Measurements from ENCODE around the gene SLC7A6OS. TPM values are rescaled to one million over a fixed set of nuclear protein-coding genes. Genes with fewer than 3 reads are reported as not detected.

The SLC7A6OS gene
- total and polyA plus RNA-seq, 5 experiments from 2014 or later, result 18.8 to 52.0 (median 27.5) TPM

- no peak for ATAC-seq
- Mint-ChIP-seq H3K27ac (no peak overlapping the region), H3K4me1 (peaks cover 20 to 36% (median 26%) of the 10 kb centered on the region in 4 donors), H3K4me3 (no peak overlapping the region), H3K9me3 (no peaks in the 10 kb centered on the region), H3K27me3 (no peaks in the 10 kb centered on the region), H3K36me3 (peaks cover 7 to 86% (median 26%) of the 10 kb centered on the region in 3 donors)
- POLR2A ChIA-PET, result no interaction called here
- DNase-seq, result peak in 1 of 10 donors; percentile 57
Measured at GRCh38 chr16:68351991-68352431, 41.3 kb upstream of the SLC7A6OS start.

DNA sequence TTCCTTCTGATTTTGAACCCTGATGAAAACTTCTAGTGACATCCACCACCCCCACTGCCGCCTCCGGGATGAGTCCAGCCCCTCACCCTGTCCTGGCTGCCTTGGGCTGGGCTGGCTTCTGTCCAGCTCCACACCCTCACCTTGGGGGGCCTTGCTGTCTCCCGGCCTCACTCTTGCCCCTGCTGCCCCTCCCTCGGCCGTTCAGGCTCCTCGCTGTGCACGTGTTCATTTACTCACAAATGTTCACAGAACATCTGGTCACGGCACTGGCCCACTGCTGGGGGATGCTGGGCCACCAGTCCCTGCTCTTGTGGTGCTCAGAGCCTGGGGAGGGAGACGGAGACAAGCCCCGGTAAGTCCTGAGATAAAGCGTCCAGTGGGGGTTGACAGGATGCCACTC lies 40.7 kb upstream of the SLC7A6OS start:
- Mint-ChIP-seq H3K4me3 (no peak overlapping the region), H3K9me3 (no peaks in the 10 kb centered on the region)
- POLR2A ChIA-PET, result no interaction called here

DNA sequence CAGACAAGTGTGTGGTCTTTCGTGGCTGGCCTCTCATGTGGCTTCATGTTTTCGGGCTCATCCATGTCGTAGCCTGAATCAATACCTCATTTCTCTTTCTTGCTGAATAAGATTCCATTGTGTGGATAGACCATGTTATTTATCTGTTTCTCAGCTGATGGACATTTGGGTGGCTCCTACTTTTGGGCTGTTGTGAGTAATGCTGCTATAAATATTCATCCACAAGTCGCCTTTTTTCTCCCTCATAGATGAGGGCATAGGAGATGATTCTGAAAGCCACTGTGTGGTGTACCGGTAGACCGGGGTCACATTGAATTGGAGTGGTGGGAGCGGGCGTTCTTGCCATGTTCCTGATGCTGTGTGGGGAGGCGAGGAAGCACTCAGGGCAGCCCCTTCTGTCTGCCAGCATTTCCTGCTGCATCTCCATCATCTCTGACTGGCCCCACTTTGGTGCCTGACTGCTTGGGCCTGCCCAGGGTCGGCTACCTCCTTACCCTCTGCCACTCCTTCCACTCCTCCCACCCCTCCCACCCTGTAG lies 40.1 kb upstream of the SLC7A6OS start:
- DNase-seq (no peak), ATAC-seq (no peak)
- H3K4me1 Mint-ChIP-seq, result peaks cover 17 to 31% (median 21%) of the 10 kb centered on the region in 4 donors
- H3K27ac Mint-ChIP-seq, result no peak overlapping the region
- H3K27me3 Mint-ChIP-seq, result no peaks in the 10 kb centered on the region
- POLR2A ChIA-PET, result no interaction called here
- no peak overlapping the region for H3K4me3 Mint-ChIP-seq
- H3K36me3 Mint-ChIP-seq, result peaks cover 7 to 90% (median 32%) of the 10 kb centered on the region in 3 donors
- no peaks in the 10 kb centered on the region for H3K9me3 Mint-ChIP-seq

More for the DNA sequence above, 40.7 kb upstream of the SLC7A6OS start:
- DNase-seq (peak in 1 of 10 donors; percentile 23), ATAC-seq (no peak)
- Mint-ChIP-seq H3K4me1 (peaks cover 22 to 36% (median 24%) of the 10 kb centered on the region in 4 donors), H3K27me3 (no peaks in the 10 kb centered on the region), H3K27ac (peak overlapping the region in 1 of 10 donors; percentile 34), H3K36me3 (peaks cover 7 to 87% (median 32%) of the 10 kb centered on the region in 3 donors)

DNA sequence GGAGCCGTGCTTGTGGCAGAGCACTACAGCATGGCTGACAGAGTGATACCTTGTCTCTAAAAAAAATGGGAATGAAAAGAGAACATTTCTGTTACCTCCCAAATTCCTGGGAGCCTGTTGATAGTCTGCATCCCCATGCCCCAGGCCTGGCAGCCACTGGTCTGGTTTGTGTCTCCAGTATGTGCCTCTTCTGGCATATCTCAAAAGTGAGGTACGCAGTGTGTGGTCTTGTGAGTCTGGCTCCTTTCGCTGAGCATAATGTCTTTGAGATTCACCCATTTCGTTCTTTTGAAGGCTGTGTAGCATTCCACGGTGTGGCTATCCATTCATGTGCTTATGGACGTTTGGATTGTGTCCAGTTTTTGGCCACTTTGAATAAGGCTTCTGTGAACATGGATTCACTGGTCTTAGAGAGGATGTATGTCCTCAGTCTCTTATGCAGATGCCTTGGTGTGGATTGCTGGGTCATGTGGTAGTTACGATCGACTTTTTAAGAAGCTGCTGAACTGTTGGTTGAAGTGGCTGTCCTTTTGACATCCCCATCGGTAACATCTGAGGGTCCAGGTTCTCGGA lies 39.2 kb upstream of the SLC7A6OS start:
- DNase-seq (no peak), ATAC-seq (no peak)
- peaks cover 17 to 31% (median 21%) of the 10 kb centered on the region in 4 donors for H3K4me1 Mint-ChIP-seq
- H3K4me3 Mint-ChIP-seq, result no peak overlapping the region
- H3K9me3 Mint-ChIP-seq, result no peaks in the 10 kb centered on the region
- no peaks in the 10 kb centered on the region for H3K27me3 Mint-ChIP-seq
- POLR2A ChIA-PET, result no interaction called here
- peaks cover 12 to 93% (median 30%) of the 10 kb centered on the region in 3 donors for H3K36me3 Mint-ChIP-seq
- H3K27ac Mint-ChIP-seq, result no peak overlapping the region

- ATAC-seq (no peak), DNase-seq (peak in 1 of 10 donors; percentile 43)
- H3K4me3 Mint-ChIP-seq, result no peak overlapping the region
- H3K36me3 Mint-ChIP-seq, result peaks cover 12 to 94% (median 30%) of the 10 kb centered on the region in 3 donors
- POLR2A ChIA-PET, result interaction anchor here (0.7 kb wide), 1 partner anchor 408 kb away, joined by 3 read pairs; no protein-coding TSS in a partner anchor
- H3K4me1 Mint-ChIP-seq, result peaks cover 16 to 28% (median 20%) of the 10 kb centered on the region in 4 donors
- no peaks in the 10 kb centered on the region for H3K9me3 Mint-ChIP-seq
- H3K27me3 Mint-ChIP-seq, result no peaks in the 10 kb centered on the region
- peak overlapping the region in 1 of 10 donors; percentile 66 for H3K27ac Mint-ChIP-seq
Measured at GRCh38 chr16:68348639-68349445, 38.1 kb upstream of the SLC7A6OS start.

- no peak for DNase-seq
- no peak for ATAC-seq
- Mint-ChIP-seq H3K4me1 (peaks cover 16 to 28% (median 20%) of the 10 kb centered on the region in 4 donors), H3K36me3 (peaks cover 12 to 92% (median 30%) of the 10 kb centered on the region in 3 donors), H3K27ac (peak overlapping the region in 1 of 10 donors; percentile 12), H3K4me3 (no peak overlapping the region), H3K9me3 (no peaks in the 10 kb centered on the region), H3K27me3 (no peaks in the 10 kb centered on the region)
- POLR2A ChIA-PET, result no interaction called here
Measured at GRCh38 chr16:68347605-68348004, 36.9 kb upstream of the SLC7A6OS start.

GRCh38 chr16:68346892-68347480 lies 36.2 kb upstream of the SLC7A6OS start:
- Mint-ChIP-seq H3K4me1 (peaks cover 16 to 28% (median 20%) of the 10 kb centered on the region in 4 donors), H3K4me3 (no peak overlapping the region), H3K9me3 (no peaks in the 10 kb centered on the region), H3K36me3 (peaks cover 12 to 92% (median 32%) of the 10 kb centered on the region in 3 donors), H3K27ac (peak overlapping the region in 4 of 10 donors; percentile 20 to 59 (median 34)), H3K27me3 (no peaks in the 10 kb centered on the region)
- DNase-seq (no peak), ATAC-seq (no peak)
- POLR2A ChIA-PET, result no interaction called here

DNA sequence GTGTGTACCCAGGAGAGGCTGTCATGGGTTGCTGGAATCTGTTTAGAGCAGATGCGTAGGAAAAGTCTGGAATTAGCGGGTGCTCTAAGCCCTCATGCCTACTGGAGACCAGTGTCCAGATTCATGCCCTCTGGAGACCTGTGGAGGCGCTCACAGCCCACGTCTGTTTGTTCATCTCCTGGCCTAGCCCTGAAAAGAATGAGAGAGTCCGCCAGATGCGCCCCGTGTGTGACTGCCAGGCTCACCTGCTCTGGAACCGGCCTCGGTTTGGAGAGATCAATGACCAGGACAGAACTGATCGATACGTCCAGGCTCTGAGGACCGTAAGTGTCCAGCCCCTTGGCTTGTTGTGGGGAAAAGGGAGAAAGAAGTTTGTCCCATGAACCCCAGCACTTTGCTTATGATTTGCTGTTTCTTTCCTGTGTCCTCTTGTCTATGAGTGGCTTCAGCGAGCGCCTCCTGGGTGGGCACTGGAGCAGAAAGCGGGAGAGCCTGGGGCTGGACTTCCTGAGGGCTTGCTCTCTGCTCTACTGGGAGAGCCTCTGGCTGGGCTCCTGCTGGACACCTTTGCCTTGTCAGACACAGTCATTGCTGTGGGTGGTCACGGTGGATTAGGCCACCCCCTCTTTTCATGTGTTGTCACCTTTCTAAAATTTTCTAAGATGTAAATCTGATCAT lies 35.4 kb upstream of the SLC7A6OS start:
- POLR2A ChIA-PET, result no interaction called here

GRCh38 chr16:68345351-68345810 lies 34.6 kb upstream of the SLC7A6OS start:
- no peaks in the 10 kb centered on the region for H3K27me3 Mint-ChIP-seq
- peak overlapping the region in 3 of 10 donors; percentile 29 to 42 (median 39) for H3K4me3 Mint-ChIP-seq
- peaks cover 15 to 94% (median 40%) of the 10 kb centered on the region in 3 donors for H3K36me3 Mint-ChIP-seq
- no peaks in the 10 kb centered on the region for H3K9me3 Mint-ChIP-seq
- ATAC-seq (peak; percentile 77 to 94), DNase-seq (peak in 3 of 10 donors; percentile 30 to 34 (median 31))
- peaks cover 16 to 28% (median 21%) of the 10 kb centered on the region in 4 donors for H3K4me1 Mint-ChIP-seq
- POLR2A ChIA-PET, result no interaction called here
- peak overlapping the region in 4 of 10 donors; percentile 49 to 70 (median 56) for H3K27ac Mint-ChIP-seq

More for the DNA sequence above, 35.4 kb upstream of the SLC7A6OS start:
- H3K36me3 Mint-ChIP-seq, result peaks cover 12 to 94% (median 33%) of the 10 kb centered on the region in 3 donors
- no peak overlapping the region for H3K4me3 Mint-ChIP-seq
- peak overlapping the region in 3 of 10 donors; percentile 49 to 70 (median 49) for H3K27ac Mint-ChIP-seq
- DNase-seq (no peak), ATAC-seq (no peak)
- H3K27me3 Mint-ChIP-seq, result no peaks in the 10 kb centered on the region
- no peaks in the 10 kb centered on the region for H3K9me3 Mint-ChIP-seq
- H3K4me1 Mint-ChIP-seq, result peaks cover 16 to 28% (median 20%) of the 10 kb centered on the region in 4 donors

- no peak for ATAC-seq
- H3K27ac Mint-ChIP-seq, result no peak overlapping the region
- no peak overlapping the region for H3K4me3 Mint-ChIP-seq
- DNase-seq, result no peak
- H3K27me3 Mint-ChIP-seq, result no peaks in the 10 kb centered on the region
- POLR2A ChIA-PET, result interaction anchor here (0.5 to 0.9 kb wide), 2 partner anchors 12 to 35 kb away, joined by 3 read pairs; no protein-coding TSS in a partner anchor
- peaks cover 15 to 94% (median 42%) of the 10 kb centered on the region in 3 donors for H3K36me3 Mint-ChIP-seq
- no peaks in the 10 kb centered on the region for H3K9me3 Mint-ChIP-seq
- H3K4me1 Mint-ChIP-seq, result peaks cover 16 to 28% (median 21%) of the 10 kb centered on the region in 4 donors
Measured at GRCh38 chr16:68344252-68344651, 33.5 kb upstream of the SLC7A6OS start.

DNA sequence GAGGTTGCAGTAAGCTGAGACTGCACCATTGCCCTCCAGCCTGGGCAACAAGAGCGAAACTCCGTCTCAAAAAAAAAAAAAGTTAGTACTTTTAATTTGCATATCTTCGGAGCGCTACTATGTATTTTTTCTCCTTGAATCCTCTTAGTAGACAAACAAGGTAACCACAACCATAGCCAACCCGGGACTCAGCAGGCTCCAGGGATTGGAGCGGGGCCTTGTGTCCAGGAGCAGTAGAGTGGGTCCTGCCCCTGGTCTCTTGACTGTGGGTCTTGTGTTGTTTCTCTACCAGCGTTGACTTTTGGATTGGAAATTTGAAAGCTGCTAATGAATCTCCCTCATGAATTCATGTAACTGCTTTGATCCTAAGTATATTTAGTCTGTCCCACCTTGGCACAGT lies 32.4 kb upstream of the SLC7A6OS start:
- ATAC-seq (no peak), DNase-seq (no peak)
- Mint-ChIP-seq H3K9me3 (no peaks in the 10 kb centered on the region), H3K4me3 (no peak overlapping the region), H3K36me3 (peaks cover 10 to 94% (median 38%) of the 10 kb centered on the region in 3 donors), H3K27me3 (no peaks in the 10 kb centered on the region), H3K27ac (no peak overlapping the region), H3K4me1 (peaks cover 16 to 28% (median 21%) of the 10 kb centered on the region in 4 donors)
- POLR2A ChIA-PET, result no interaction called here

- Mint-ChIP-seq H3K27me3 (no peaks in the 10 kb centered on the region), H3K9me3 (no peaks in the 10 kb centered on the region), H3K4me3 (no peak overlapping the region), H3K27ac (no peak overlapping the region), H3K4me1 (peaks cover 16 to 25% (median 23%) of the 10 kb centered on the region in 4 donors), H3K36me3 (peaks cover 10 to 94% (median 38%) of the 10 kb centered on the region in 3 donors)
- DNase-seq, result no peak
- POLR2A ChIA-PET, result interaction anchor here (0.6 kb wide), 1 partner anchor 825 kb away, joined by 3 read pairs; no protein-coding TSS in a partner anchor
- ATAC-seq, result no peak
Measured at GRCh38 chr16:68342620-68343019, 31.9 kb upstream of the SLC7A6OS start.
